Neuron (in vitro differentiated cells): ENCODE results near the gene ARHGEF1.
"Not testable (repeated sequence)": the region's sequence is repeated elsewhere in the genome, so short reads cannot be mapped to it uniquely, and the experiment has no call there.

Experiments
- H2AFZ ChIP-seq: one replicate; pipeline ENCODE4 v1.6.1; 2013; ENCODE audit warnings: low read depth, mild to moderate bottlenecking, inconsistent platforms, low read length, moderate library complexity
- H3K27me3 ChIP-seq: one replicate; pipeline ENCODE4 v1.6.1; 2013; ENCODE audit warnings: low read length; ENCODE audit not compliant: insufficient read depth
- H3K36me3 ChIP-seq: one replicate; pipeline ENCODE4 v1.6.1; 2013; ENCODE audit warnings: low read length; ENCODE audit not compliant: insufficient read depth
- H3K4me1 ChIP-seq: one replicate; pipeline ENCODE4 v1.6.1; 2013; ENCODE audit warnings: low read length; ENCODE audit not compliant: insufficient read depth
- H3K4me3 ChIP-seq: 2 replicates; pipeline ENCODE4 v1.5.1; 2013; ENCODE audit warnings: mild to moderate bottlenecking, low read length, moderate library complexity
- H3K9me3 ChIP-seq: one replicate; pipeline ENCODE4 v1.6.1; 2013; ENCODE audit warnings: low read length

The ARHGEF1 gene

GRCh38 chr19:41908724-41909464, 25.9 kb downstream of the ARHGEF1 start:
- Histone ChIP-seq H3K36me3 (peaks cover 10% of the 10 kb centered on the region), H3K9me3 (no peaks in the 10 kb centered on the region), H3K27me3 (peaks cover 26% of the 10 kb centered on the region), H3K4me3 (no peak overlapping the region), H3K4me1 (no peaks in the 10 kb centered on the region), H2AFZ (no peak overlapping the region)

GRCh38 chr19:41909706-41910105, 26.7 kb downstream of the ARHGEF1 start:
- Histone ChIP-seq H3K9me3 (no peaks in the 10 kb centered on the region), H3K4me3 (no peak overlapping the region), H3K4me1 (no peaks in the 10 kb centered on the region), H2AFZ (no peak overlapping the region), H3K27me3 (peaks cover 32% of the 10 kb centered on the region), H3K36me3 (peaks cover 4% of the 10 kb centered on the region)

GRCh38 chr19:41910240-41910991, 27.4 kb downstream of the ARHGEF1 start:
- peaks cover under 1% of the 10 kb centered on the region for H3K36me3 ChIP-seq
- H3K4me1 ChIP-seq = no peaks in the 10 kb centered on the region
- H3K9me3 ChIP-seq = no peaks in the 10 kb centered on the region
- H3K27me3 ChIP-seq = peaks cover 36% of the 10 kb centered on the region
- no peak overlapping the region for H2AFZ ChIP-seq
- no peak overlapping the region for H3K4me3 ChIP-seq

- no peak overlapping the region for H3K4me3 ChIP-seq
- H3K36me3 ChIP-seq = no peaks in the 10 kb centered on the region
- no peaks in the 10 kb centered on the region for H3K9me3 ChIP-seq
- H3K27me3 ChIP-seq = peaks cover 43% of the 10 kb centered on the region
- no peaks in the 10 kb centered on the region for H3K4me1 ChIP-seq
- no peak overlapping the region for H2AFZ ChIP-seq
Measured at GRCh38 chr19:41910992-41911888, 28.3 kb downstream of the ARHGEF1 start.

- Histone ChIP-seq H3K27me3 (peaks cover 52% of the 10 kb centered on the region), H2AFZ (no peak overlapping the region), H3K4me3 (no peak overlapping the region)
Measured at GRCh38 chr19:41911889-41912731, 29.1 kb downstream of the ARHGEF1 start.

GRCh38 chr19:41912899-41913537, 30.0 kb downstream of the ARHGEF1 start:
- Histone ChIP-seq H3K36me3 (no peaks in the 10 kb centered on the region), H3K9me3 (no peaks in the 10 kb centered on the region), H3K27me3 (peaks cover 52% of the 10 kb centered on the region), H3K4me3 (no peak overlapping the region), H3K4me1 (no peaks in the 10 kb centered on the region), H2AFZ (no peak overlapping the region)

More at GRCh38 chr19:41911889-41912731, 29.1 kb downstream of the ARHGEF1 start:
- Histone ChIP-seq H3K9me3 (no peaks in the 10 kb centered on the region), H3K4me1 (no peaks in the 10 kb centered on the region), H3K36me3 (no peaks in the 10 kb centered on the region)

- Histone ChIP-seq H3K27me3 (peaks cover 52% of the 10 kb centered on the region), H3K4me1 (no peaks in the 10 kb centered on the region), H2AFZ (no peak overlapping the region), H3K9me3 (no peaks in the 10 kb centered on the region), H3K4me3 (no peak overlapping the region), H3K36me3 (no peaks in the 10 kb centered on the region)
Measured at GRCh38 chr19:41913538-41914423, 30.8 kb downstream of the ARHGEF1 start.

GRCh38 chr19:41914424-41914834, 31.4 kb downstream of the ARHGEF1 start:
- not testable (repeated sequence) for H3K4me1 ChIP-seq, H2AFZ ChIP-seq, H3K4me3 ChIP-seq, H3K9me3 ChIP-seq, H3K36me3 ChIP-seq
- peaks cover 52% of the 10 kb centered on the region for H3K27me3 ChIP-seq

GRCh38 chr19:41915021-41915775, 32.2 kb downstream of the ARHGEF1 start:
- peaks cover 55% of the 10 kb centered on the region for H3K27me3 ChIP-seq
- H2AFZ ChIP-seq = no peak overlapping the region
- H3K4me3 ChIP-seq = no peak overlapping the region
- H3K9me3 ChIP-seq = no peaks in the 10 kb centered on the region
- no peaks in the 10 kb centered on the region for H3K4me1 ChIP-seq
- no peaks in the 10 kb centered on the region for H3K36me3 ChIP-seq

- no peak overlapping the region for H3K4me3 ChIP-seq
- no peaks in the 10 kb centered on the region for H3K9me3 ChIP-seq
- peaks cover 61% of the 10 kb centered on the region for H3K27me3 ChIP-seq
- H2AFZ ChIP-seq = no peak overlapping the region
- no peaks in the 10 kb centered on the region for H3K36me3 ChIP-seq
- no peaks in the 10 kb centered on the region for H3K4me1 ChIP-seq
Measured at GRCh38 chr19:41915776-41916414, 32.9 kb downstream of the ARHGEF1 start.
